BJ (cell line): ENCODE results near the gene TBL1XR1. TPM values are rescaled to one million over a fixed set of nuclear protein-coding genes. Genes with fewer than 3 reads are reported as not detected.

ENCODE experiments used
- CTCF ChIA-PET: fragments of 350-600 bp; formaldehyde crosslinking; extraction: SDS; loops from one replicate; lab custom pipeline; 2021; ENCODE audit warnings: antibody characterized with exemption, inconsistent platforms; lab: Yijun Ruan, JAX
- POLR2A ChIA-PET: fragments of 300-600 bp; sonication (Branson Sonifier 250); formaldehyde crosslinking; extraction: SDS; loops from one replicate; lab custom pipeline; 2021; ENCODE audit warnings: antibody characterized with exemption; lab: Charles Lee
- DNase-seq: peaks from one replicate; pipeline ENCODE4 v3.0.0-alpha.2; 2011; ENCODE audit warnings: low read depth
- H3K27me3 ChIP-seq: 2 replicates; pipeline ENCODE4 v1.6.0; 2011; ENCODE audit warnings: low read length; ENCODE audit not compliant: control insufficient read depth, insufficient read depth
- H3K36me3 ChIP-seq: 2 replicates; pipeline ENCODE4 v1.5.1; 2011; ENCODE audit warnings: low read length; ENCODE audit not compliant: control insufficient read depth, insufficient read depth
- H3K4me3 ChIP-seq: 2 replicates; pipeline ENCODE4 v1.5.1; 2011; ENCODE audit warnings: low read depth, mild to moderate bottlenecking, control low read depth, low read length
- CTCF ChIP-seq: IDR thresholded peaks from 2 replicates; pipeline ENCODE4 v1.5.1; 2011; ENCODE audit warnings: low read depth, mild to moderate bottlenecking, control low read depth, inconsistent platforms, low read length, moderate library complexity; ENCODE audit not compliant: insufficient read depth
- polyA plus RNA-seq: library from polyadenylated mRNA; depleted of rRNA; stranded (reverse); fragments of >200 nt; gene quantifications from 2 replicates; pipeline ENCODE4 v1.2.3, GENCODE V29; 2011

TBL1XR1 gene
- polyA plus RNA-seq, 1 experiment, result 95.4 TPM

- no peak for TF ChIP-seq CTCF
- CTCF ChIA-PET, result interaction anchor here (1.1 to 1.5 kb wide), 2 partner anchors 14 to 19 kb away, joined by 3 read pairs; no protein-coding TSS in a partner anchor
- Histone ChIP-seq H3K27me3 (no peaks in the 10 kb centered on the region), H3K4me3 (no peak overlapping the region), H3K36me3 (peaks cover 2% of the 10 kb centered on the region)
- DNase-seq, result peak; percentile 50
- POLR2A ChIA-PET, result interaction anchor here (0.5 to 0.7 kb wide), 2 partner anchors 67 to 337 kb away, joined by 3 to 9 read pairs; no protein-coding TSS in a partner anchor
These were observed 71.1 kb downstream of the TBL1XR1 start for GRCh38 chr3:177126015-177126773.

- H3K27me3 ChIP-seq, result no peaks in the 10 kb centered on the region
- no peak overlapping the region for H3K4me3 ChIP-seq
- DNase-seq, result no peak
- ChIA-PET POLR2A (no interaction called here), CTCF (no interaction called here)
- H3K36me3 ChIP-seq, result peaks cover 2% of the 10 kb centered on the region
- no peak for TF ChIP-seq CTCF
These were observed 72.4 kb downstream of the TBL1XR1 start for GRCh38 chr3:177124882-177125281.

- no peak for TF ChIP-seq CTCF
- DNase-seq, result no peak
- ChIA-PET POLR2A (interaction anchor here (0.6 kb wide), 1 partner anchor 51 kb away, joined by 3 read pairs; no protein-coding TSS in a partner anchor), CTCF (no interaction called here)
- Histone ChIP-seq H3K36me3 (no peaks in the 10 kb centered on the region), H3K27me3 (no peaks in the 10 kb centered on the region), H3K4me3 (no peak overlapping the region)
These were observed 73.5 kb downstream of the TBL1XR1 start for GRCh38 chr3:177123822-177124221.

- CTCF ChIA-PET, result no interaction called here
- Histone ChIP-seq H3K36me3 (no peaks in the 10 kb centered on the region), H3K4me3 (no peak overlapping the region), H3K27me3 (no peaks in the 10 kb centered on the region)
- no peak for DNase-seq
- POLR2A ChIA-PET, result no interaction called here
- no peak for TF ChIP-seq CTCF
These were observed 75.0 kb downstream of the TBL1XR1 start for GRCh38 chr3:177122183-177122856.

- no peak for TF ChIP-seq CTCF
- no peaks in the 10 kb centered on the region for H3K36me3 ChIP-seq
- DNase-seq, result no peak
- H3K4me3 ChIP-seq, result no peak overlapping the region
- ChIA-PET POLR2A (no interaction called here), CTCF (no interaction called here)
- no peaks in the 10 kb centered on the region for H3K27me3 ChIP-seq
These were observed 77.5 kb downstream of the TBL1XR1 start for GRCh38 chr3:177119829-177120228.
